GM12874 (cell line): Measurements from ENCODE around the gene NOTUM.

Experiments used
- CTCF ChIP-seq: IDR thresholded peaks from 2 replicates; pipeline ENCODE4 v1.5.1; 2011; ENCODE audit warnings: low read depth, mild to moderate bottlenecking, control low read depth, low read length, moderate library complexity; ENCODE audit not compliant: insufficient read depth

Gene NOTUM

DNA sequence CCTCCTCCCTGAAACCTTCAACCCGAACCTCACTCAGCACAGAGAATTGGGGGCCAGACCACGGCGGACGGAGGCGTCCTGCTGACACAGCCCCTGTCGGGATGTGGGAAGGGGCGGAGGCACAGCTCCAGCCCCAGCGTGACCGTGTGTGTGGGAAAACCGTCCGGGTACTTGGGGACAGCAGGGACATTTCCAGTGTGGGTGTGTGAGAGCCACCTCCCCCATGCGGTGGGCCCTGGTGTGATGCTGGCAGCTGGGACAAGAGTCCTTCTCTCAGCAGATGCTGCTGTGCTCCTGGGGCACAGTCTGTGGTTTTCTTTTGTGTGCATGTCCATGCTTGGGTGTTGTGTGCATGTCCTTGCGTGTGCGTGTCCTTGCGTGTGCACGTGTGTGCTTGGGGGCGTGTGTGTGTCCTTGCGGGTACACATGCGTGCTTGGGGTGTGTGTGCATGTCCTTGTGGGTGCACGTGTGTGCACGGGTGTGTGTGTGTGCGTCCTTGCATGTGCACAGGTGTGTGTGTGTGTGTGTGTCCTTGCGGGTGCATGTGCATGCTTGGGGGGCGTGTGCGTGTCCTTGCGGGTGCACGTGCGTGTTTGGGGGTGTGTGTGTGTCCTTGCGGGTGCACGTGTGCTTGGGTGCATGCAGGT is 44.8 kb upstream of the NOTUM start:
- TF ChIP-seq CTCF, result no peak

- TF ChIP-seq CTCF, result no peak
These were observed 43.8 kb upstream of the NOTUM start for GRCh38 chr17:82004517-82005455.

- no peak for TF ChIP-seq CTCF
These were observed 42.7 kb upstream of the NOTUM start for GRCh38 chr17:82003411-82004381.

DNA sequence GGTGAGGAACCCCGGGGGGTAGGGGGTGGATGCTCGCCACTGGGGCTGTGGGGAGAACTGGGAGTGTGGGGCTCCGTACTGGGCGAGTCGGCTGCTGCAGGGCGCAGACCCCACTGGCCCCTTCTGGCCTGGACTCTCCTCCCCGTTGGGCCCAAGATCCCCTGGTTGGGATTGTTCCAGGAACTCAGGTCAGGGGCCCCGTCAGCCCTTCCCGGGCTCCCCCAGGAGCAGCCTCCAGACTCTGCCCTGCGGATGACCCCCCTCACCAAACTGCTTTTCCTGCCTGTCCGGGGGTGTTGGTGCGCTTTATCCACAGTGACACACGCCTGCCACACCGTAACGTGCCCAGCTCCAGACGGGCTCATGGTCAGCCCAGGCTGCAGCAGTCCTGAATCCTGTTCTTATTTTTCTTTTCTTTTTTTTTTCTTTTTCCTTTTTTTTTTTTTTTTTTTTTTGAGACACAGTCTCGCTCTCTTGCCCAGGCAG is 40.6 kb upstream of the NOTUM start:
- no peak for TF ChIP-seq CTCF

GRCh38 chr17:82000803-82001570 is 40.0 kb upstream of the NOTUM start:
- no peak for TF ChIP-seq CTCF

DNA sequence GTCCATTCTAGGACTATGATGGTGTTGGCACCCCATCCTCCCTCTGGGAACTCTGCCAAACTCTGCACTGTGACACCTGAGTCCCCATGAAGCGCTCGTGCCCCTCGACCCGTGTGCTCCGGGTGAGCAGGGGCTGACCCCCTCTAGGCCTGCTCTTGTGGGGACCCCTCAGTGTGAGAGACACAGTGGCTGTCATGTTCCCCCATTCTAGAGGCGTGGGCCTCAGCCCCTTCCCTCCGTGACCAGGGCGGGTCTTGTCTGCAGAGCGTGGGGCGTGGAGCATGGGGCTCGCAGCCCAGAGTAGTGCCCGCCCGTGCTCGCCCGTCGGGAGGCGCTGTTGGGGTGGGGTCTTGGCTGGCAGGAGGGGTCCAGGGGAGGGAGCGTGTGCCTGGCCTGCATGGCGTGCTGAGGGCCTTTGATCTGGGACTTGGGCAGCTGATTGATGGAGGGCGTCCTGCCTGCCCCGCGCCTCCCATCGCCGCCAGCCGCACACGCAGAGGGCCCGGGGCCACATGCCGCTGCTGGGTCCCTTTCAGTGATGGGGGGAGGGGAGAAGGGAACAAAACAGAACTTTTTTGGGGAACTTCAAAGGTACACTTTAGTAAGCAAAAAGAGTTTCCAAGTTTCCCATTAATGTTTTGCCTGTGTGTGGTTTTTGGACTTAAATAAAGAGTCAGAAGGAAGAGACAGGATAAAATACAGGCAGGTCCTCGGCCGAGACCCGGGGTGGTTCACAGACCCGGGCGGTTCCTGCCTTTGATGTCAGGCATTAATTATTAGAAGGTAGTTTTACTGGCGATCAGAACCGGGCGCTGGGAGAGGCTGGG is 39.2 kb upstream of the NOTUM start:
- TF ChIP-seq CTCF, result no peak
